Amniotic epithelial cell (primary cell): ENCODE data around the gene ABHD16A.
A peak's percentile ranks its signal among the peaks of the same experiment; 100 is the strongest.

Experiments
- DNase-seq: peaks from one replicate; pipeline ENCODE4 v3.0.0-alpha.2; 2010; ENCODE audit warnings: low read depth

Gene ABHD16A

DNA sequence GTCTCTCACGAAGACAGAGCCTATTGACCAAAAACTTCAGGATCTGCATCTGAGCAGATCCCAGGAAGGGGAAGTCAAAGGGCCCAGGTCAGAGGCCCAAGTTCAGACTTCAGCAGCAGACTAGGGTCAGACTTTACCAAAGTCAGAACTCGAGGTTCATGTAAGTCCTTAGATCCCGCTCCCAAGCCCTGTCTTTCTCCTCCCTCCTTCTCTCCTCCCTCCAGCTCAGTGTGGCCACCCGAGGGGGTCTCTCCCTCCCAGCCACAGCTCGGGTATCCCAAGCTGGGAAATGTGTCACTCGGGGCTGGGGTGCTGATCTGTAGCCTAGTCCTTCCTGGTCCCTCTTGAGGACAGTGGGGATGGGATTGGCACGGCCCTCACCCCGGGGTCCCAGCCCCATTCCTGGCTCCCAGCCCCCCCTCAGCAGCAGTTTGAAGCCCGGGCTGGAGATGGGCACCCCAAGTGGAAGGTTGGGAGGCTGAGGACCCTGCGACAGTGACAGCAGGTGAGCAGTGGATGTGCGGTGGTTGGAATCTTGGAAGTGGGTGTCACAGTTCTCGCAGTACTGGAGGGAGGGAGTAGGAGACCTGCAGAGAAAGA, 40.9 kb downstream of the ABHD16A start:
- no peak for DNase-seq

GRCh38 chr6:31661262-31662123, 41.6 kb downstream of the ABHD16A start:
- no peak for DNase-seq

- peak; percentile 80 for DNase-seq
These were observed 42.5 kb downstream of the ABHD16A start, which contains the start of gene C6orf47 for GRCh38 chr6:31660381-31661261. C6orf47 (minus strand) TSS chr6:31660778; CDS start chr6:31659947, 831 bp downstream.

DNA sequence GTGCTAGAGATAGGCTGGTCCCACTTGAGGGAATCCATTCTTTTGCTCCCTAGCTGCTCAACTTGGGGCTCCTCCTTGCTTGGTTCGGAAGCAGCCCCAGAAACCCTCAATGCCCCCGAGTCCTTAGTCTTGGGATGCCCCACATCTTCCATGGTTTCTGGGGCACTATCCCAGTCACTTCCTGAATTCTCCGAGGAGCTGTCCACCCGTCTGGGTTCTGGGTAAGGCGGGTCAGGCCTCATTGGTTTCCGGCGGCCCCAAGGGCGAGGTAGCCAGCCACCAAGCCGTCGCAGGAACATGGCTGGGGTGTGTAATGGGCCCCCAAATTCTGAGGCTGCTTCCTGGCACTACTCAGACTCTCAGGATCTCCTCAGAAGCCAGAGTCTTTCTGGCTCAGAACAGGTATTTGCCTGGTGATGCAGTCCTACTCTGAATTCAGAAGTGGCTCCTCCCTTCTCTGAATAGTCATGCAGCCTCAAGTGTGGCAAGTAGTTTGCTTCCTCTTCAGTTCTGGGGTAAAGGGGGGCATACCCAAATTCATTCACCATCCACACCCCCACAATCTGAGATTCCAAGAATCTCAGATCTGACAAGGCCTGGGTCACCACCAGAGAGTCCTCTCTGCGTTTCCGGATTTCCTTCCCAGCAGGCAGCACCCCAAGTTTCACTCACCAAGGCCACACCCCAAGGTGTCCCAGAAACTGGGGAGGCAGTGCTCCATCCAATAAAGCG, 43.3 kb downstream of the ABHD16A start:
- peak; percentile 32 for DNase-seq

- DNase-seq: no peak
These were observed 44.0 kb downstream of the ABHD16A start for GRCh38 chr6:31658983-31659648.

DNA sequence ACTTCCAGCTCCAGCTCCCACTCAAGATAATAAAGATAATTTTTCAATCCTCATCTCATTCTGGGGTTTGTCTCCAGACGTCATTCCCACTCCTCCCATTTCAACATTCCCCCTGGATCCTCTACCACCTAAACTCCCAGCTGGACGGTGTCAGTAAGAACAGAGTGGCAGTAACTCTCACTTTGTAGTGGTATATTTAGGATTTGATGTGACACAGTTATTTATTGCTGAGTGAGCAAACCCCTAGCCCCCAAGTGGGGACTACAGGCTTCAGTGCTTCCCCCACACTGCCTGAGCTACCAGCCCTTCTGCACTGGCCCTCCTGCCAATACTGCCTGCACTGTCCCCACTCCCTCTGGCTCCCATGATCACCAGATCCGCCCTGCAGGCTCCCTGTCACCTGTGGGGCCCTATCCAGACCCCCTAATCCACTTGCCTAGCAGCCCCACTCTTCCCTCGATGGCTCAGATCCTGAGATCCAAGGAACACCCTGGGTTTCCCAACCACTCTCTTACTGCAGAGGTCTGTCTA, 44.9 kb downstream of the ABHD16A start:
- no peak for DNase-seq

- no peak for DNase-seq
These were observed 45.5 kb downstream of the ABHD16A start for GRCh38 chr6:31657406-31658157.

GRCh38 chr6:31655349-31656237, 47.5 kb downstream of the ABHD16A start, which contains the start of gene APOM:
APOM (plus strand) TSS chr6:31655894; CDS start chr6:31655967, 73 bp downstream.
- no peak for DNase-seq

DNA sequence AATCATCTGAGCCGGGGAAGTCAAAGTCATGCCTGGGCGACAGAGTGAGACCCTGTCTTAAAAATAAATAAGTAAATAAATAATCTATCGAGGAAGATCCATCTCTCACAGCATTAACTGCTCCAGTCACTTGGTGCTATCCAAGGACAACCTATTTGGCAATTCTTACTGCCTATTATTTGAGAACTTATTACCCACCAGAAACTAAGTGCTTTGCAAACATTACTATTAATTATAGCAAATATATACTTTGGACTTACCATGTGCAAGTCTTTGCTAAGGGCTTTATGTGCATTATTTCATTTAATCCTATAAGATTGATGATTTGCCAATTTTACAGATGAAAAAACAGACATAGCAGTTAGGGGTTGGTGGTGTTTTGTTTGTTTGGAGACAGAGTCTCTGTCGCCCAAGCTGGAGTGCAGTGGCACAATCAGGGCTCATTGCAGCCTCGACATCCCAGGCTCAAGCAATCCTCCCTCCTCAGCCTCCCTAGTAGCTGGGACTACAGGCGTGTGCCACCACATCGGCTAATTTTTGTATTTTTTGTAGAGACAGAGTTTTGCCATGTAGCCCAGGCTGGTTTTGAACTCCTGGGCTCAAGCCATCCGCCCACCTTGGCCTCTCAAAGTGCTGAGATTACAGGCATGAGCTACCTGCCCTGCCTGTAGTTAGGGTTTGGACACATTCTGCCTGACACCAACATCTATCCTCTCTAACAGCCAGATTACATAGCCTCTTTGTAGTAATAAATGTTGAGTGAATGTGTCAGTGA, 48.4 kb downstream of the ABHD16A start:
- DNase-seq: no peak

- no peak for DNase-seq
These were observed 50.0 kb downstream of the ABHD16A start for GRCh38 chr6:31652925-31653724.

DNA sequence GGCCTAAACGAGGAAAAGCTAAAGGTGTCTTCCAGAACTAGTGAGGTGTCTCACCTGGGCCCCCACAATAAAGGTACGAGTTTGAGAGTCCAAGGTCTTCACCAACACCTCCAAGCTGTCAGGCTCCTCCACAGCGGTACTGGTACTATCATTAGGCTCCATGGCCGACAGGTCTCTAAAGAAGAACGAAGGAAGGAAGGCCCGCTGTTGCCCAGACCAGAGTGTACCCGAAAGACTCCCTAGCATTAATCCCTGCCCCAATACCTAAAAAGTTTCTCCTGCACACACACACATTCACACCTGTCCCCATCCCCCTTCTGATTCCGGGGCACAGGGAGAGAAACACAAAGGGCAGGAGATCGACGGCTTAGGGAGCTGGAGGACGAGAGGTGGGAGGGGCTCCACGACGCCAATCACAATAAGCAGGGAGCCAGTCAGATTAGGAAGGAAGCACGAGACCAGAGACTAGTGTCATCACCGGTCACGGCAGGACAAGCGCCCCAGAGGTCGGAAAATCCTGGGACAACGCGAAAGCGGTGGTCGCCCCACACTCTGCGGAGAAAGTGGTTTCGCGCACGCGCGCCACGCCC, 51.4 kb downstream of the ABHD16A start:
- DNase-seq: peak; percentile 77

GRCh38 chr6:31645325-31645724, 57.8 kb downstream of the ABHD16A start:
- no peak for DNase-seq

DNA sequence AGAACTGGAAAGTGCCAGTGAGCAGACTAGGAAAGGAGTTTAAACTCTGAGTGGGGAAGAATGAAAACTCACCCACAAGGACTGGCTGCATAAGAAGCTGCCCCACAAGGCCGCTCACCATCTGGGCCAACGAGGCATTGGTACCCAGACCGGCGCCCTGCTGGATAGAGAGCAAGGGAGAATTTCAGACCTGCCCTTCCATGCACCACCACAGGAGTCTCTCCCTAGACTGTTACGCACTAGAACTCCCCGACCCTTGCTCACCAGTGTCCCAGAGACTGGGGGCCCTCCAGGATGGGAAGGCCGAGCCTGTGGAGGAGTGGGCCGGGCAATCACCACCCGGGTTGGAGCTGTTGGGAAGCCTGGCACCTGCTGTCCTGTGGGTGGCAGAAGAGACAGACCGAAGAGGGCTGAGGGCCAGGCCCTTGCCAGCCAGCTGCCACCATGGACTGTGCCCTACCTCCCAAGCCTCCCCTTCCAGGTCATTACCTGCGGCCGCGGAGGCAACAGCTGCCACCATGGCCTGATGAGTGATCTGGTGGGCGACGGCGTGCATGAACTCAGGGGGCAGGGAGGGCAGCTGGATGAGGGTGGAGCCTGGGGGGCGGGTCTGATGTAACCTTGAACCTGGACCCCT, 59.2 kb downstream of the ABHD16A start:
- DNase-seq: no peak

DNA sequence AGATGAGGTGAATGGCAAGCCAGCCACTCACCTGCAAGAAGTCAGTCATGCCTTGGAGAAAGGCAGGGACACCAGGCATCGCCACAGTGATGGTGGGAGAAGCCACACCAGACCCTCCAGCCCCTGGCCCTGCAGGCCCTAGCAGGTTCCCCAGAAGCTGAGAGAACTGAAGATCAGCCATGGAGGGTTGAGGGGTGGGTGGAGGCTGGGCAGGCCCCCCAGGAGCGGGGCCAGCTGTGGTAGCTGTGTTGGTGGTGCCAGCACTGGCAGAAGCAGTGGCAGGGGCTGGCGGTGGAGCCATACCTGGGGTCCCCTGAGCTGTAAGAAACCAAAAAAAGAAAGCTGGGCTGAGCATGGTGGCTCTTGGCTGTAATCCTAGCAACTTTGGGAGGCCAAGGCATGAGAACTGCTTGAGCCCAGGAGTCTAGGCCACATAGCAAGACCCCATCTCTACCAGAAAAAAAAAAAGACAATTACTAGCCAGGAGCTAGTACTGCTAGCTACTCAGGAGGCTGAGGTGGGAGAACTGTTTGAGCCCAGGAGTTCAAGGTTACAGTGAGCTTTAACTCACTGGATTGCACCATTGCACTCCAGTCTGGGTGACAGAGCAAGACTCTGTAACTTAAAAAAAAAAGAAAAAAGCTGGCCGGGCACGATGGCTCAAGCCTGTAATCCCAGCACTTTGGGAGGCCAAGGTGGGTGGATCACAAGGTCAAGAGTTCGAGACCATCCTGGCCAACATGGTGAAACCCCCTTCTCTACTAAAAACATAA, 60.1 kb downstream of the ABHD16A start:
- DNase-seq: no peak

- DNase-seq: no peak
These were observed 61.8 kb downstream of the ABHD16A start for GRCh38 chr6:31641370-31641769.

DNA sequence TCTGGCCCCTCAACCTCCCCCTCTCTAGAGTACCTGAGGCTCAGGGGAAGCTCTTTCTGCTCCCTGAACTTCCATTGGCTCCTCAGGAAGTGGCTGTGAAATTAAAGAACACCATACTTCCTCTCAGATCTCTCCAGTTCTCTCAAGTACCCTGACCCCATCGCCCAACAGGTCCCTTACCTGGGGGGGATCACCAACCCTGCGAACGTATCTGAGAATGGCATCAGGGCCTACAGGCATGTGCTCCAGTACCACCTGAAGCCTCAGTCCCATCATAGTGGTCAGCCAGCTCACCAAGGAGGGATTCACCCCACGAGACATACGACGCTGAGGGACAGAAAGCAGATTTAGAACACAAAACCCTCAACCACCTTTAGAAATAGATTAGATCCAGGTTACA, 62.5 kb downstream of the ABHD16A start:
- DNase-seq: no peak
